WI38 (cell line): ENCODE results near the gene ACAN.

ENCODE experiments used
- H3K4me3 ChIP-seq: 2 replicates; pipeline ENCODE4 v1.5.1; 2011; ENCODE audit warnings: low read depth, mild to moderate bottlenecking, control low read depth, low read length
- CTCF ChIP-seq: IDR thresholded peaks from 2 replicates; pipeline ENCODE4 v1.5.1; 2012; ENCODE audit warnings: low read depth, mild to moderate bottlenecking, control low read depth, low read length

Gene ACAN

GRCh38 chr15:88802250-88802990 is 816 bp upstream of the ACAN start:
- TF ChIP-seq CTCF = no peak

GRCh38 chr15:88802991-88803240 is 320 bp upstream of the ACAN start:
- TF ChIP-seq CTCF = no peak
- no peak overlapping the region for H3K4me3 ChIP-seq

More at GRCh38 chr15:88802250-88802990, 816 bp upstream of the ACAN start:
- no peak overlapping the region for H3K4me3 ChIP-seq

- no peak for TF ChIP-seq CTCF
- H3K4me3 ChIP-seq = no peak overlapping the region
These were observed 648 bp downstream of the ACAN start for GRCh38 chr15:88803920-88804247.

- H3K4me3 ChIP-seq = no peak overlapping the region
- TF ChIP-seq CTCF = no peak
These were observed 1.0 kb downstream of the ACAN start for GRCh38 chr15:88804257-88804656.

- no peak for TF ChIP-seq CTCF
- H3K4me3 ChIP-seq = no peak overlapping the region
These were observed 2.0 kb downstream of the ACAN start for GRCh38 chr15:88805031-88805780.

GRCh38 chr15:88810446-88810845 is 7.2 kb downstream of the ACAN start:
- no peak overlapping the region for H3K4me3 ChIP-seq
- no peak for TF ChIP-seq CTCF

GRCh38 chr15:88812133-88812532 is 8.9 kb downstream of the ACAN start:
- TF ChIP-seq CTCF = no peak
- H3K4me3 ChIP-seq = no peak overlapping the region
